GM18520 (cell line): ENCODE data around the gene LAPTM5.

Source experiments
- ATAC-seq: cut with Tn5 transposase; IDR thresholded peaks from one replicate; pipeline ENCODE4 v1.9.1; 2021; ENCODE audit not compliant: unreplicated experiment

Gene LAPTM5

GRCh38 chr1:30787856-30788495, 30.4 kb upstream of the LAPTM5 start:
- no peak for ATAC-seq

- ATAC-seq: no peak
Observed at GRCh38 chr1:30787266-30787665, 29.7 kb upstream of the LAPTM5 start.

GRCh38 chr1:30786264-30786991, 28.9 kb upstream of the LAPTM5 start:
- ATAC-seq: no peak

GRCh38 chr1:30785714-30786113, 28.1 kb upstream of the LAPTM5 start:
- ATAC-seq: no peak

GRCh38 chr1:30785181-30785580, 27.6 kb upstream of the LAPTM5 start:
- no peak for ATAC-seq

- ATAC-seq: no peak
Observed at GRCh38 chr1:30783256-30783915, 25.8 kb upstream of the LAPTM5 start.

- ATAC-seq: no peak
Observed at GRCh38 chr1:30782361-30783255, 25.0 kb upstream of the LAPTM5 start.

- ATAC-seq: no peak
Observed at GRCh38 chr1:30781906-30782305, 24.3 kb upstream of the LAPTM5 start.

GRCh38 chr1:30780409-30780808, 22.8 kb upstream of the LAPTM5 start:
- no peak for ATAC-seq

GRCh38 chr1:30779294-30780071, 21.9 kb upstream of the LAPTM5 start:
- ATAC-seq: no peak

GRCh38 chr1:30778979-30779293, 21.4 kb upstream of the LAPTM5 start:
- ATAC-seq: no peak

GRCh38 chr1:30778154-30778978, 20.8 kb upstream of the LAPTM5 start:
- no peak for ATAC-seq

GRCh38 chr1:30777904-30778153, 20.3 kb upstream of the LAPTM5 start:
- ATAC-seq: no peak

GRCh38 chr1:30777060-30777903, 19.7 kb upstream of the LAPTM5 start:
- no peak for ATAC-seq

- ATAC-seq: no peak
Observed at GRCh38 chr1:30776097-30777059, 18.8 kb upstream of the LAPTM5 start.

- no peak for ATAC-seq
Observed at GRCh38 chr1:30775433-30775975, 17.9 kb upstream of the LAPTM5 start.

- ATAC-seq: no peak
Observed at GRCh38 chr1:30774550-30775432, 17.2 kb upstream of the LAPTM5 start.
